Germinal center (tissue), 1 donor: ENCODE measurements around the gene ARHGEF19.
A peak's percentile ranks its signal among the peaks of the same experiment; 100 is the strongest.
"Not testable (repeated sequence)": the region's sequence is repeated elsewhere in the genome, so short reads cannot be mapped to it uniquely, and the experiment has no call there.

Experiments
- DNase-seq: peaks from one replicate; pipeline ENCODE4 v3.0.0; 2012; ENCODE audit warnings: mixed read lengths, low spot score

The ARHGEF19 gene

DNA sequence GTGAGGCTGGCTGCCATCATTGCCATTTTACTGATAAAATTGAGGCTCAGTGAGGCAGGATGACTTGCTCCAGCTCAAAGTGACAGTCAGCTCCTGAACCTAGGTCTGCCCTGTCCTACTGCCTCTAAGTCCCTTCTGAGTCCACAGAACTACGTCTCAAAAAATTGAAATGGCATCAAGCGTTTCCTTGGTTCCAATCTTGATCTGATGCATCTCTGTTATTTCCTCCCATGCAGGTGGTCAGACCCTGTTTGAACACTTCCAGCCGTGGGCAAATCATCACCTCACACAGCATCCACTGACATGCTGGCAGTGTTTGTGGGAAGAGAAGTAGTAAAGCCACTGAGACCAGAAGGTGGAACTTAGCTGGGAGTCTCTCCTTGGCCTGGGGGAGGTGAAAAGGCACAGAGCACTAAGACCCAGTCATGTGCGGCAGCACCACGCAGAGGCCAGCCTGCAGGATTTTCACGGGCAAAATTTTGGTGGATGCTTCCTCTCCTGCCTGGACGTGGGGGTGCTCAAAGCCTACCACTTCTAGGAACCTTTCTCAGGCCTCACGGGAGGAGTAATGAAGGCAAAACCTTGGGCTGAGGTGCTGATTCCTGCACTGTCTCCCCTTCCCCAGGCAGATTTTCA is 32.3 kb upstream of the ARHGEF19 start:
- no peak for DNase-seq

DNA sequence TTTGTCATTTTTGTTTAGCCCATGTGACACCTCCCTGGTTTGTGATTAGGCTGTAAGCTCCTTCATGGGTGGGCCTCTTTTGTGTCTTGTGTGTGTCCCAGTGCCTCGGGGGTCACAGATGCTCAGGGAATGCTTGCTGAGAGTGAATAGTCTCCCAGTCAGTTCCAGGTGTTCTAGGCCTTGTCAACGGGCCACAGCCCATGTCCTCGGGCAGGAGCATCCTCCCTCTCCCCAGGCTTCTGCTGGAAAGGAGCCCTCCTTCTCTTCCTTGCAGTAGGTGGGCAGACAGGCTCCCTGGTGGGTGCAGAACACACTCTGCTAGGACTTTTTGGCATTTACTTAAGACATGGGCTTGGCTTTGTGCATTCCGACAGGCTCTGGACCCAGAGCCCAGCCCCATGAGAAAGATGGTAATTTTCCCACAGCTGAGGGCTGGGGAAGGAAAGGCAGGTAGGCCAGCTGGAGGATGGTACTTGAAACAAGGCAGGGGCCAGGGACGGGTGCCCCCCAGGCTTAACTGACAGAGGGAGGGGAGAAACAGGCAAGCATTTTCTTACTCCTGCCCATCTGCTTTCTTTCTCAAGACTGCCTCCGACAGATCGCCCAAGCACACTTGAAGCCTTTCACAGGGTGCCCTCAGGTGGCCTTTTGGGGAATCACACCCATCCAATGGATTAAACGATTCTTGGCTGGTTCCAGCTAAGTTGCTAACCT is 31.6 kb upstream of the ARHGEF19 start:
- peak; percentile 82 for DNase-seq

DNA sequence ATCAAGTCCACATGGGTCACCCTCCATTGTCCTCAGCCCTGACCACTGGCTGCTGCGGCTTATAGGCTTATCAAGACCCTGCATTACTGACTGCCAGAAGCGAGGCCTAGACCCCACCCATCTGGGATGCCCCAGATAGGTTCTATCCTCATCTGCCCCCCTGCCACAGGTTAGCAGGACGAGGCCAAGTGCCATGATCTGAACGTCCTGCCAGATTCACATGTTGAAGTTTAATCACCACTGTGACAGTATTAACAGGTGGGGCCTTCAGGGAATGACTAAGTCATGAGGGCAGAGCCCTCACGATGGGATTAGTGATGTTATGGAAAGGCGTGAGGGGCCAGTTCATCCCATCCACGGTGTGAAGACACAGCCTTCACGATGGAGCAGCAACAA is 30.8 kb upstream of the ARHGEF19 start:
- DNase-seq: no peak

DNA sequence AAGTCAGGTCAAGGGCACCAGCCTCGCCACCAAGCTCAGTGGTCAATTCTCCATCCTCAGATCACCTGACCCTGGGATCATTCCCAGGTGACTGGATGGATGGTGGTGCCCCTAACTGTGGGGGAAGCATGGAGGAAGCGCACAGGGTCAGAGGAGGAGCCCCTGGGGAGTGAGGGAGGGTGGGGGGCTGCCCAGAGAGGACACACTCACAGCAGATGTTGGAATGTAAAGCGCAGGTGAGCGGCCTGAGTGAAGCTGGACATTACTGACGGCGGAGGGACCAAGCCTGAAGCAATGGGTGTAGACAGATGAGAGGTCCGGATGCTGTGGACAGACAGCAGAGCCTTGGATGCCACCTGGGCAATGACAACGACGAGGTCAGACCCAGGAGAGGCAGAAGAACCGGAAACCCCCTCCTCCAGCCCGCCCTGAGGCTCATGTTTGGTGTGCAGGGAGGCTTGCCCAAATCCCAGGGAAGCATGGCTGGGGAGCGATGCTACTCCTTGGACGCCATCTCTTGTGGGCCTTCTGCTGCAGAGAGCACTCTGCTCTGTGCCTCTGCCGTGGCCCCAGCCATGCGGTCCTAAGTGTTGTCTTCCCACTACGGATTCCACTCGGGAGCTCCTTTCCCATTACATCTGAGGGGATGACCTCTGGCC is 30.2 kb upstream of the ARHGEF19 start:
- DNase-seq: no peak

DNA sequence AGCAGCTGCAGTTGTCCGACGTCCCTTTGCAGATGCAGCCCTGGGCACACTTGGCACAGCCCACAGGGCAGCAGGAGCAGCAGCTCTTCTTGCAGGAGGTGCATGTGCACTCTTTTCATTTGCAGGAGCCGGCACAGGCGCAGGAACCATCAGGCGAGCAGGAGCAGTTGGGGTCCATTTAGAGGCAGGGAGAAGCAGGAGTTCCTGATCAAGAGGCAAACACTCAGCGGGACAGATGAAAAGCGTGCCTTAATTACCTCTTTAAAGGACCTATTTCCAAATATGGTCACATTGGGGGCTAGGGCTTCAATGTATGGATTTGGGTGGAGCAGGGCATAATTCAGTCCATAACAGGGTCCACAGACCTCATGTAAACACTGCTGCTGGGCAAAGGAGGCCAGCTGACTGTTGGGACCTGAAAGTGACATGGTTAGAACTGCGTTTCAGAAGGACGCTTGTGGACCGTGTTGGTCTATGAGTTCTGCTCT is 28.8 kb upstream of the ARHGEF19 start:
- no peak for DNase-seq

DNA sequence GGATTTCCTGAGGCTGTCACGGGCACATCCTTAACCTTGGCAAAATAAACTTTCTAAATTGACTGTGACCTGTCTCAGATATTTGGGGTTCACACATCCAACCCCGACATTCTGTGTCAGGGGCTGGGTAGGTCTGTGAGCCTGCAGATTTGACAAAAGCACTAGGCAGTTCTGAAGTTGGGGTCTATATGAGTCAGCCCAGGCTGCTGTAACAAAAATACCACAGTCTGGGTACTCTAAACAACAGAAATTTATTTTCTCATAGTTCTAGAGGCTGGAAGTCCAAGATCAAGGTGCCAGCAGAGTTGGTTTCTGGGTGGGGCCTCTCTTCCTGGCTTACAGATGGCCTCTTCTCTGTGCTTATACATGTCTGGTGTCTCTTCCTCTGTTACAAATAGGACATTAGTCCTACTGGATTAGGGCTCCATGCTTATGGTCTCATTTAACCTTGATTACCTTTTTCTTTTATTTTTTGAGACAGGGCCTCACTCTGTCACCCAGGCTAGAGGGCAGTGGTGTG is 27.6 kb upstream of the ARHGEF19 start:
- no peak for DNase-seq

DNA sequence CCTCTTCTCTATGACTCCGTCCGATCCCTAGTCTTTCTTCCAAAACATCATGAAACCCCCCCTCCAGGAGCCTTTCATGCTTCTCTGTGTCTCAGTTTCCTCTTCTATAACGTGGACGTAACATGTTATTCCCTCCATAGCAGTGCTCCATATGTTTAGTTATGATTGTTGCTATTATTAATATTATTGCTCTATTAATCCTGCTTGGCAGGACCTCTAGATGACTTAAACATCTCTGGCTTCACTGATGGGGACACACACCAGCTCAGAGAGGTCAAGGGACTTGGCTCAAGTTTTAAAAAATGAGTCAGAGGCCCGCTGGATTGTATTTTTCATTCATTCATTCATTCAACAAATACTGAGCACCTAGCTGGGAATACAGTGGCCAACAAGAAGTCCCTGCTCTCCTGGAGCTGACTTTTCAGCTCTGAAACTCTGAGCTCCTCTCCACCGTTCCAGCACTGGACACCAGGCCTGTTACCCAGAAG is 24.9 kb upstream of the ARHGEF19 start:
- no peak for DNase-seq

DNA sequence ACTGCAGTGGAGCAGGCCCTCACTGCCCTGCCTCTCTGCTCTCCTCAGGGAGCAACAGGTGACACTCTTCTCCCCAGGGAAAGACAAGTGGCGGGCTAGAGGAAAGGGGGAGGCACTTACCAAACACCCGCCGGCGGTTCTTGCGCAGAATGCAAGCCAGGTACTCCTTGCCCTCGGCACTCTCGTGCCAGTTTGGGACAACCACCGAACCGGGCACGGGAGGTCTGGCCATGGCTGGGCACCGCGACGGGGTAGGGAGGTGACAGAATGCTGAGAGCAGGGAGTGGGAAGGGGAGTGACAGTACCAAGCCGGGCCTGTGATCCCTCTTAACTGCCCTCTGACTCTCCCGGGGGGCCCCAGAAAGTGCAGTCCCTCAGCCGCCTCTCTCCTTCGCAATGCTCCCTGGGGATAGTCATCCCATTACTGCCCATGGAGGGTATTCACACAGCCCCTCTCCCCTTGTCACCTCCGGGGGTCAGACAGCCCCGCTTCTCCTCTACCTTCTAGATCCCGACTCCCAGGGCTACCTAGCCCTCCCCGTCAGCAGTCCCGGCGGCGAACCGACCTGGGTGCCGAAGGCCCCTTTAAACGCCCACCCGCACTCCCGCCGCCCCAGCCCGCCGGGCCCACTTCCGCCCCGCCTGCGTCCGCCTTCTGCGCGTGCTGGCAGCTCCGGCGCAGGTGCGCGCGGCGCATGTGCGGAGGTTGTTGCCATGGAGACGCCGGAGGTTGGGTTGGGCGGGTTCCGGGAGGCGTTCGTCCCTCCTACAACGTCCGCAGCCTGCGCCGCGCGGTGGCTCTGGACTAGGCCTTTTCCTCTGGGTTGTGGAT is 24.3 kb upstream of the ARHGEF19 start, which contains the start of gene CPLANE2:
CPLANE2 (minus strand) TSS at position 673 of the 832 bp plus-strand sequence; CDS start at position 232, 441 bp downstream.
- peak; percentile 96 for DNase-seq

DNA sequence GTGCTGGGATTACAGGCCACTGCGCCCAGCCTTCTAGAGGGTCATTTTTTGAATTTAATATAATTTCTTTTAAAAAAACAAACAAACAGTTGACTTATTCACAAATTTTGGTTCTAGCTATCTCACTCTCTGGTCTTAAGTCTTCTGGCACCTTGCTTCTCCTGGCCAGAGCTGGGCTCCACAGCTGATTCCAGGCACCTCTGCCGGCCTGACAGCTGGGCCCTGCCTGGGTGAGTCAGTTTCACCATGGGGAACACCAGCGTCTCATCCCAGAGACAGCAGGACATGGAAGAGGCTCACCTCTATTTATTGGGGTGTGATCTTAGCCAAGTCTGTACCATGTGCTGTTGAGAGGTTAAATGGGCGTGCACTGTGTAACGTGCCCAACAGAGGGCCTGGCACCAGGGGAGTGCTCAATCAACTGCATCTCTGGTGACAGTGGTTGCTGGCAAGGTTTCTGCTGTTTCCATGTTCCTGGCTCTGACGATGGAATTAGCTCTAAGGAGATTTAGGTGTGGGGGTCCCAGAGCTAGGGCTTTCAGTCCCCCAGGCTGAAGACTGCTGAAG is 23.6 kb upstream of the ARHGEF19 start:
- DNase-seq: peak; percentile 82

DNA sequence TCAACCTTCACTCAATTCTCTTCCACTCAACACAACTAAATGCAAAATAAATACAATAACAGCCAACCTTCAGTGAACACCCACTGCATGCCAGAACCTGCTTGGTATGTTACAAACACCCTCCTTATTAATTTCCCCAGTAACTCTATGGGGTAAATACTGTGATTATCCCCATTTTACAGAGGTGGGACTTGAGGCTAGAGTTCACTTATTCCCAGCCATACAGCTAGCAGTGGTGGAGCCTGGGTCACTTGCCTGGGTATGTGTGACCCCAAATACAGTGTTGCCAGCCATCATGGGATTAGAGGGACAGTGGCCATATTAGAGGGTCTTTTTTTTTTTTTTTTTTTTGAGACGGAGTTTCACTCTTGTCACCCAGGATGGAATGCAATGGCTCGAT is 22.9 kb upstream of the ARHGEF19 start:
- DNase-seq: no peak

DNA sequence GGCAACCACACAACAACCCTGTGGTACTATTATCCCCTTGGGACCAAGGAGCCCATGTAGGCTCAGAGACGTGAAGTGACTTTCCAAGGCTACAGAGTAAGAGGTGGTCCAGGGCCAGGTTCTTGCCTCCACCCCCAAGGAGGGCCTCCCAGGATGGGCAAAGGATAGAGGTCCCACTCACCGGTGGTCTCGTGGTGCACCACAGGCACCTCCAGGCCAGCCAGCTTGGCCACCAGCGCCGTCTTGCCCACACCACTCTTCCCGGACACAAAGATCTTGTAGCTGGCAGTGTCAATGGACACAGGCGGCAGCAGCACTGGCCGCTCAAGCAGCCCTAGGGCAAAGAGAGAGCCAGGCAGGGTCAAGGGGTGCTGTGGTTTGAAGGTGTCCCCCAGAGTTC is 21.0 kb upstream of the ARHGEF19 start:
- DNase-seq: no peak

DNA sequence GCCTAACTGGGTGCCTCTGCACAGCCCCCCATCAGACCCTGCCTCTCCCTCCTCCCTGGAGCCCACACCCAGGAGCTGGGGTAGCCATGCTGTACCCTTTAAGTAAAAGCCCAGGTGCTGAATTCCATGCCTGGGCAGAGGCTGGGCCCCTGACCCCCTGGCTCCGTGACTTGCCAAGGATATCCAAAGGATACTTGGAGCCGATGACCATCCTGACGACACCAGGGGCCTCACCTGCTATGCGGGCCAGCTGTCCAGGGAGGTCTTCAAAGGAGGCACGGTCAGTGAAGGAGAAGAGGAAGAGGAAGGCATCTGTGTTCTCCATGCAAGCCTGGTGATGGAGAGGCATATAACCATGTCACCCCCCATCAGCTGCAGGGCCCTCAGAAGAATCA is 19.9 kb upstream of the ARHGEF19 start:
- no peak for DNase-seq

DNA sequence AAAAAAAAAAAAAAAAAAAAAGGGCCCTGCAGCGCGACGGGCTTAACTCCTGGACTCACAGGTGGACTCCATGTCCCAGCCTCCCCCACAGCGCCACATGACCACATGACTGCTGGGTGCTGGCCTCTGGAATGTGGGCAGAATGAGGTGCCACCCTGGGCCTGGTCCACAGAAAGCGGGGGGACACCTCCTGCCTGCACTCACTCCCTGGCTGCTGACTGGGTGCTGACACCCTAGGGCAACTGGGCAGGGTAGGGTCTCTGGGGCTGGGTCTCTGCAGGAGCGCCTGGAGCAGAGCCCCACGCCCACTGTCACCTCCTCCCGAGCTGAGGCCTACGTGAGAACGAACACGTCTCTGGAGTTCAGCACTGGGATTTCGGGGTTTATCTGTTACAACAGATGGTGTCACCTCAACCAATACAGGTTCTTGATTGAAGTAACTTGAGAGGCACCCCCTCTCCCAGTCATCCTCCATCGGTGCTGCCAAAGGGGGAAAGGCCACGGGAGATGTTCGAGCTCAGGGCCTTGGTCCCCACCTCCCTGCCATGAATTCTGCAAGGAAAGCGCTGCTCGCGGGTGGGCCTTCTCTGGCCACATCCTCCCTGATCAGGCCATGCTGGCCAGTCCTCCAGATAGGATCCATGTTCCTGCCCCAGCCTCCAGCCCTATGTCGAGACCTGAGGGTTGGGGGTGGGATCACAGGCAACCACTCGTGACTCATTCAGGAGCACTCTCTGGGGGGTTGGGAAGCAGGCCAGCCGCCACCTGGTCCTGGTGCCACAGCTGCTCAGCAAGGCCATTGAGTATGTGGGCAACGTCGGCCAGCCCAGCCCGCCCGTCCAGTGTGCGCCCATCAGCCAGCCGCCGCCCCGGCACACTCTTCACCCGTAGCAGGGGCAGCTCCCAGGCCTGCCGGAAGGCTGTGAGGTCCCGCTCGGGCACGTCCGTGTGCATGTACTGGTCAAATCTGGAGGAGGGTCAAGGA is 19.2 kb upstream of the ARHGEF19 start:
- no peak for DNase-seq

DNA sequence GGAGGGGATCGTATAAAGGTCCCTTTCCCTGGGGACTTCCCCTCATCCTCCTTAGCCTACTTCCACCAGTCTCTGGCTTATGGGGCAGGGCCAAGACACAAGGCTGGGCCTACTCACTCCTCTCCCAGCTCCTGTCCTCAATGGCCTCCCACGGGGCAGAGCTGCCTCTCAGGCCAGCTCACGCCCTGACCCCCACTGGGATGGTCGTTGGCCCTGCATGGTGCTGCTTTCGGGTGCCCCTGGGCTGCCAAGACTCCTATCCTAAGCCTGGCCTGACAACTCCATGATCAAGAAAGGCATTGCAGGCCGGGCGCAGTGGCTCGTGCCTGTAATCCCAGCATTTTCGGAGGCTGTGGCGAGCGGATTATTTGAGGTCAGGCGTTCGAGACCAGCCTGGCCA is 18.3 kb upstream of the ARHGEF19 start:
- no peak for DNase-seq

DNA sequence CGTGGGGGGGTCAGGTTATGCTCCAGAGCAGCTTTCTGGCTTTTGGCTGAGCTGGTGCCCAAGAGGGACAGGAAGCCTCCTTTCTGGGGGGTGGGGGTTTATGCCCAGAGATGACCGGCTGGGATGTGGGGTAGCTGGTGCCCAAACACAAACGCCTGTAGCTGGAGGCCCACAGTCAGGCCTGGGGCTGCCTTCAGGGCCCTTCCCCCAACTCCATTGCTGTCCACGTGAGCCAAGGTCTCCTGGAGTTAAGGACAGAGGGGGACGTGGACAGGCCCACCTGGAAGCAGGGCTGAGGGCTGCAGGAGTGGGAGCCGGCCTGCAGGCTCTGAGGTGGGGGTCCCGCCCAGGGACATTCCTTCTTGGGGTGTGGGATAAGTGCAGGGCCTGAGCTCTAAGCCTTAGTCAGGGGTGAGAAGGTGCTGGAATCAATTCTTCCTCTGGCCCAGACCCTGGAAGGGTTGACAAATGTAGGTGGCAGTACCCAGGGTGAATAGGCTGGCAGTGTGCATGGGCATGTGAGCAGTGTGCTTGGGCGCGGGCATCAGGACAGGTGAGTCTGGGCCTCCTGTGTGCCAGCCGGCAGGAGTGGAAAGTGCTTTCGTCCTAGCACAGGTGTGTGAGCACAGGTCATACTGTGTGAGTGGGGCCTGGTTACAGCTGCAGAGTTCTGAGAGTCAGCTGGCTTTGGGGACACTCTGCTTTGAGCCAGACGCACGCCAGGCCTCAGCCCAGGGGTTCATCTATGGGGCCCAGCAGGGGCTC is 17.7 kb upstream of the ARHGEF19 start:
- no peak for DNase-seq

DNA sequence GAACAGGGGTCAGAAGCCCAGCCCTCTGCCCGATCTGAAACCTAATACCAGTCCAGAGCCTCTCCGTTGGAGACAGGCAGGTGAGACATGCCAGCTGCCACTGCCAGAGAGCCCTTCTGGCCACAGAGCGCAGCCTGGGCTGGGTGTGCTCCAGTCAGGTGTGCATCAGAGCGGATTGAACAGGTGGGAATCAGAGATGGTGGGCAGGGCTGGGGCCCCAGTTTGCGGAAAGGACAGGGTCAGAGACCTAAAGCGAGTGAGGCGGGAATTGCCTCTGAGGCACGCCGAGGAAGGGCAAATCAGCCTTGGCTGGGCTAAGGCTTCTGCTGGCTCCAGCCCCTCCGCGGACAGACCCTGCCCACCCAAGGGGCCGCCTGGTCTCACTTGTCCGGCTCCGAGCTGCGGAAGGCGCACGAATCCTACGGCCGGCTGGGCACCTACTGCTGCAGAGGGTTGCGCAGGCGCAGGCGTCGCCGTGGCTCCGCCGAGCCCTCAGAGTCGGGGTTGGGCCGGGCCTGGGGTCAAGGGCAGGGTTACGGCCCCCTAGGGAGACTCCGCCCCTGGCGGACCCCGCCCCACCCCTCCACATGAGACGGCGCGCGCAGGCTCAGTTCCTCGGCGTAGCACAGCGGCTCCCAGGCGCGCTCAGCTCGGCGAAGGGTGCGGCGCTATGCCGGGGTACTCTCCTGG is 14.2 kb upstream of the ARHGEF19 start:
- no peak for DNase-seq

DNA sequence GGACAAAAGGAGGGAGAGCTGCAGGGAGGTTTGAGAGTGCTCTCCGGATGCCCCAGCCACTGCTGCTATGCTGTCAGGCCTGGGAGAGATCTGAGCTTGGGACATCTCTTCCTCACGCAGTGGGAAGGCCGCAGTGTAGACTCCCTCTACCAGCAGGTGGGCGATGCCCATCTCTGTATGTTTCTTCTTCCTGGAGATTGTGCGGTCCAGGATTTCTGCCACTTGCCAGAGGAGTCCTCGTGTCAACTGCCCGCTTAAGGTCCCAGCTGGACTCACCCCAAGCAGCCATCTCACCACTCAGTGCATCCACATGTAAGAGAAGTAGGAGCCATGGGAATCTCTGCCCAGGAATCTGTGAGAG is 13.7 kb upstream of the ARHGEF19 start:
- no peak for DNase-seq

DNA sequence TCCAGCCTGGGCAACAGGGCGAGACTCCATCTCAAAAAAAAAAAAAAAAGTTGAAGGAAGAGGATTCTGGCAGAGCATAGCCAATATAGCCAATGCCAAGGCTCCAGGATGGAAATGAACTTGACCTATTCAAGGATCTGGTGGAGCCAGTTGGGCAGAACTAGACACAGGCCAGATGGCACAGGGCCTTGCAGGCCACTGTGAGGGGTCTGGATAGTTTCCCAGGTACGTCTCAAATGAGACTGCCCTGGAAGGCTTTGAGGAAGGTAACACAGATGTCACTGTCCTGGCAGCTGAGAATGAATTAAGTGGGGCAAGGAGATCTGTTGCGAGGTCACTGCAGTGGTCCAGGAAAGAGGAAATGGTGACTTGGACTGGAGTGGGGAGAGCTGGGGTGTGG is 12.0 kb upstream of the ARHGEF19 start:
- no peak for DNase-seq

DNA sequence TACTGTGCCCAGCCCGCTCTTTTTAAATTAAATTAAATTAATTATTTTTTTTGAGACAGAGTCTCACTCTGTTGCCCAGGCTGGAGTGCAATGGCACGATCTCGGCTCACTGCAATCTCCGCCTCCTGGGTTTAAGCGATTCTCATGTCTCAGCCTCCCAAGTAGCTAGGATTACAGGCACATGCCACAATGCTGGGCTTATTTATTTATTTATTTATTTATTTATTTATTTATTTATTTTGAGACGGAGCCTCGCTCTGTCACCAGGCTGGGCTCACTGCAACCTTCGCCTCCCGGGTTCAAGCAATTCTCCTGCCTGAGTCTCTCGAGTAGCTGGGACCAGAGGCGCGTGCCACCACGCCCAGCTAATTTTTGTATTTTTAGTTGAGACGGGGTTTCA is 10.3 kb upstream of the ARHGEF19 start:
- not testable (repeated sequence) for DNase-seq
